Sigmoid colon (tissue), 7 donors: ENCODE measurements around the gene EPYC. TPM values are rescaled to one million over a fixed set of nuclear protein-coding genes. Genes with fewer than 3 reads are reported as not detected.

Source experiments
- DNase-seq: peaks from one replicate; pipeline ENCODE4 v3.0.0-alpha.2; 2019
- H3K27ac ChIP-seq, 4 donors: fragments of 200-600 bp; sonication (generic); one replicate each; pipeline ENCODE4 v1.5.1; 2016 to 2019; ENCODE audit warnings: mild to moderate bottlenecking in 1 of 4
- H3K27me3 ChIP-seq, 3 donors: fragments of 200-600 bp; sonication (generic); one replicate each; pipeline ENCODE4 v1.5.1; 2019; ENCODE audit warnings: mild to moderate bottlenecking in 1 of 3
- H3K36me3 ChIP-seq, 4 donors: fragments of 200-600 bp; sonication (generic); one replicate each; pipeline ENCODE4 v1.5.1; 2016 to 2019
- H3K4me1 ChIP-seq, 4 donors: fragments of 200-600 bp; sonication (generic); one replicate each; pipeline ENCODE4 v1.5.1; 2017 to 2019
- H3K4me3 ChIP-seq, 4 donors: fragments of 200-600 bp; sonication (generic); one replicate each; pipeline ENCODE4 v1.5.1; 2017 to 2019; ENCODE audit warnings: mild to moderate bottlenecking in 2 of 4, moderate library complexity in 1 of 4
- H3K9me3 ChIP-seq, 4 donors: fragments of 200-600 bp in 3 of 4; sonication (generic) in 3 of 4; one replicate each; pipeline versions ENCODE4 v1.5.1 to v1.6.1; 2013 to 2019
- CTCF ChIP-seq, 4 experiments: fragments of 450-650 bp in 3 of 4; fragments of 200-600 bp in 1 of 4; IDR thresholded peaks; one replicate each; pipeline ENCODE4 v1.5.1; 2016 to 2019; ENCODE audit warnings: antibody characterized with exemption in 4 of 4, mild to moderate bottlenecking in 3 of 4, moderate library complexity in 2 of 4
- EP300 ChIP-seq, 4 donors: sonication (generic); formaldehyde crosslinking; IDR thresholded peaks; one replicate each; pipeline ENCODE4 v1.6.1; 2017; ENCODE audit warnings: antibody characterized with exemption in 4 of 4
- POLR2A ChIP-seq, 2 donors: fragments of 450-650 bp; IDR thresholded peaks; one replicate each; pipeline ENCODE4 v1.6.1; 2016; ENCODE audit warnings: antibody characterized with exemption in 2 of 2, mild to moderate bottlenecking in 2 of 2, moderate library complexity in 2 of 2
- POLR2AphosphoS5 ChIP-seq, 4 donors: sonication (generic); formaldehyde crosslinking; IDR thresholded peaks; one replicate each; pipeline ENCODE4 v1.6.1; 2017; ENCODE audit warnings: antibody characterized with exemption in 4 of 4
- WGBS, 2 donors: extraction: QIAGEN DNeasy Blood & Tissue Kit; methylation state at CpG; one replicate each; pipeline ENCODE4 v1.1.7; 2013; 5-methylcytosine and 5-hydroxymethylcytosine counted together
- intact Hi-C: fragments of 100-400 bp; cut with DNase I; formaldehyde crosslinking; loops from one replicate; pipeline ENCODE4 v1.15.1; 2023
- polyA plus RNA-seq, 3 donors: library from polyadenylated mRNA; stranded (reverse); fragments of 200-250 nt; gene quantifications; one replicate each; pipeline ENCODE4 v1.2.3, GENCODE V29; 2013
- total RNA-seq, 4 donors: library from RNA; depleted of rRNA; stranded (reverse); fragments of >200 nt; gene quantifications; one replicate each; pipeline ENCODE4 v1.1.0, GENCODE V29; 2016
- donor health status: healthy with polysubstance abuse.
- donor health status: Bipolar disorder and iron deficiency.
- donor health status: healthy.

EPYC gene
- total and polyA plus RNA-seq, 7 donors, result 0.09 TPM; not detected in 6

GRCh38 chr12:91021076-91021475 lies 16.3 kb upstream of the EPYC start:
- intact Hi-C loops, result no loop called here
- no peak overlapping the region for H3K4me3 ChIP-seq
- no peaks in the 10 kb centered on the region for H3K9me3 ChIP-seq
- no peaks in the 10 kb centered on the region for H3K36me3 ChIP-seq
- no peak for DNase-seq
- no peaks in the 10 kb centered on the region for H3K4me1 ChIP-seq
- no peaks in the 10 kb centered on the region for H3K27me3 ChIP-seq
- no peak for TF ChIP-seq EP300 (IDR thresholded peaks at IDR 0.05)
- no peak for TF ChIP-seq POLR2A (IDR thresholded peaks at IDR 0.05)
- no peak for TF ChIP-seq CTCF (IDR thresholded peaks at IDR 0.05)
- no peak for TF ChIP-seq POLR2AphosphoS5 (IDR thresholded peaks at IDR 0.05)
- 78 to 80% methylated on average over 2 of the region's 2 CpGs for WGBS, 2 donors
- no peak overlapping the region for H3K27ac ChIP-seq

- TF ChIP-seq CTCF (IDR thresholded peaks at IDR 0.05) (no peak), POLR2A (IDR thresholded peaks at IDR 0.05) (no peak), POLR2AphosphoS5 (IDR thresholded peaks at IDR 0.05) (no peak)
- Histone ChIP-seq H3K36me3 (no peaks in the 10 kb centered on the region), H3K9me3 (no peaks in the 10 kb centered on the region), H3K4me1 (no peaks in the 10 kb centered on the region), H3K4me3 (no peak overlapping the region), H3K27me3 (no peaks in the 10 kb centered on the region), H3K27ac (no peak overlapping the region)
- intact Hi-C loops, result no loop called here
- DNase-seq, result no peak
- 90 to 95% methylated on average over 4 of the region's 4 CpGs for WGBS, 2 donors
Observed at GRCh38 chr12:91019455-91019854, 14.7 kb upstream of the EPYC start.

- intact Hi-C loops, result no loop called here
- Histone ChIP-seq H3K9me3 (no peaks in the 10 kb centered on the region), H3K27ac (peak overlapping the region; percentile 37 to 61 (median 45)), H3K27me3 (no peaks in the 10 kb centered on the region), H3K4me3 (no peak overlapping the region), H3K36me3 (no peaks in the 10 kb centered on the region), H3K4me1 (no peaks in the 10 kb centered on the region)
- no peak for DNase-seq
- TF ChIP-seq EP300 (IDR thresholded peaks at IDR 0.05) (no peak), POLR2AphosphoS5 (IDR thresholded peaks at IDR 0.05) (no peak), CTCF (IDR thresholded peaks at IDR 0.05) (no peak), POLR2A (IDR thresholded peaks at IDR 0.05) (no peak)
- WGBS, 2 donors, result 32 to 51% methylated on average over 5 of the region's 5 CpGs
Observed at GRCh38 chr12:91017511-91018263, 12.9 kb upstream of the EPYC start.

GRCh38 chr12:91017043-91017442 lies 12.3 kb upstream of the EPYC start:
- TF ChIP-seq POLR2AphosphoS5 (IDR thresholded peaks at IDR 0.05) (peak in 2 of 4 donors; percentile 12 to 26), CTCF (IDR thresholded peaks at IDR 0.05) (no peak), EP300 (IDR thresholded peaks at IDR 0.05) (no peak), POLR2A (IDR thresholded peaks at IDR 0.05) (no peak)
- Histone ChIP-seq H3K27ac (peak overlapping the region in 2 of 4 donors; percentile 40 to 50), H3K4me3 (no peak overlapping the region), H3K27me3 (no peaks in the 10 kb centered on the region), H3K9me3 (no peaks in the 10 kb centered on the region), H3K36me3 (no peaks in the 10 kb centered on the region), H3K4me1 (no peaks in the 10 kb centered on the region)
- 39 to 74% methylated on average over 1 of the region's 1 CpG for WGBS, 2 donors
- intact Hi-C loops, result no loop called here
- no peak for DNase-seq
